HG03097 (cell line): ENCODE data around the gene KIF26B.
"Not testable (repeated sequence)": the region's sequence is repeated elsewhere in the genome, so short reads cannot be mapped to it uniquely, and the experiment has no call there.

Experiments used
- ATAC-seq: cut with Tn5 transposase; IDR thresholded peaks from one replicate; pipeline ENCODE4 v1.9.1; 2021; ENCODE audit not compliant: unreplicated experiment, low FRiP score

Gene KIF26B

GRCh38 chr1:245657371-245657770 lies 502.6 kb downstream of the KIF26B start:
- ATAC-seq, result no peak

DNA sequence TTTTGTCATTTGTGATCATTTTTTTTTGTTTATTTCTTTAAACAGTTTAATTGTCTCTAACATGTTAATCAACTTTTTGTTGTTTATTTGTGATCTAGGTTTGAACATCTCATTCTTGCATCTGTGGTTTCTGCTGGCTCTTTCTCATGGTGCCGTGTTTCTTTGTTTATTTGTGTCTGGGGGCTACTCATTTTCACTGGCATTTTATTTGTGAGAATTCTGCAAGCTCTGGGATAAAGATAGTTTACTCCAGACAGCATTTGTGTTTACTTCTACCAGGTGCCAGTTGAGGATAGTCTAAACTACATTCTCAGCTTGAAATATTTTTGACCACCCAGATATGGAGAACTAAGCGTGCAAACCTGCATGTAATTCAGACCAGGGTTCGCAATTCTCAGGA lies 508.6 kb downstream of the KIF26B start:
- no peak for ATAC-seq

DNA sequence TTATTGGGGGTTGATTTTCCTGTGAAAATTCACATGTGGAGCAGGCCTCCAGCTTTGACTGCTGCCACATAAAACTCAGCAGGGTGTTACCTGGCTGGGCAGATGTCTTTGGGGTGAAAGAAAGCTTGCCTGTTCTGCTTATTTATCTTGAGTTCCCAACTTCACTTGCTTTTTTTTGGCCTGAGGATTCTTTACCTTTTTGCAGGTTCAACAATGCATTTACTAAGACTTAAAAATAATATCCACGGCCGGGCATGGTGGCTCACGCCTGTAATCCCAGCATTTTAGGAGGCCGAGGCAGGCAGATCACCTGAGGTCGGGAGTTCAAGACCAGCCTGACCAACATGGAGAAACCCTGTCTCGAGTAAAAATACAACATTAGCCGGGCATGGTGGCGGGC lies 509.1 kb downstream of the KIF26B start:
- no peak for ATAC-seq

- no peak for ATAC-seq
Observed at GRCh38 chr1:245666412-245666811, 511.6 kb downstream of the KIF26B start.

DNA sequence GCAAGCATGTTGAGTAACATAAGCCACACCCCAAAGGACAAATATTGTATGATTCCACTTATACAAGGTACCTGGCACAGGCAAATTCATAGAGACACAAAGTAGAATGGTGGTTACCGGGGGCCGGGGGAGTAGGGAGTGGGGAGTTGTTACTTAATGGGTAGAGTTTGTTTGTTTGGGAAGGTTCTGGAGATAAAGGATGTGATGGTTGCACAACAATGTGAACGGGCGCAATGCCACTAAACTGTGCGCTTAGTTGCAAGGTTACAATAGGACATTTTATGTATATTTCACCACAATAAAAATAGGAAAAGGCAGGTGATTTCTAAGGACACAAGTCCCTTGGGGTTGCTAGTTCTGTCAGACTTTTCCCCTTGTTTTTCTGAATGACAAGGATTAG lies 516.6 kb downstream of the KIF26B start:
- no peak for ATAC-seq

- ATAC-seq, result no peak
Observed at GRCh38 chr1:245671966-245672767, 517.4 kb downstream of the KIF26B start.

GRCh38 chr1:245672836-245673656 lies 518.3 kb downstream of the KIF26B start:
- not testable (repeated sequence) for ATAC-seq

DNA sequence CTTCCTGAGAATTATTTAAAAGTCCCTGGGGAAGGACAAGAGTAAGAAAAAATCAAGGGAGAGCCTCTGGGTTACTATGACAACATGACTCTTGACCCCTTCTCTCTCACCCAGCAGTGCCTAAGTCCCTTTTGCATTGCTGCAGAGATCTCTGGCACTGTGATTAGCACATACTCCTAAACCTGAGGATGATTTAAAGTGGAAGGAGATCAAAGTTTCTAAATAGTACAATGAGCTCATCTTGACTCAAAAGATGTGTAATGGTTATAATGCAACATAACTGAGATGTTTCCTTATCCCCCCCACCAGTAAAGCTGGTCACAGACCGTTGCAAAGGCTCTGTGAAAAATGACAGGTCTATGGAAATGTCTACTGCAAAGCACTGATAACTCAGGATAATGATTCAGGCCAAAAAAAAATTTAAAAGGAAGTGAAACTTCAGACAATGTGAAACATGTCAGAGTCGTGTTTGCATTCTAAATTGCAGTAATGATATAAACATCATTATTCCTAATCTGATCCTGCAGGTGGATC lies 519.2 kb downstream of the KIF26B start:
- ATAC-seq, result no peak

DNA sequence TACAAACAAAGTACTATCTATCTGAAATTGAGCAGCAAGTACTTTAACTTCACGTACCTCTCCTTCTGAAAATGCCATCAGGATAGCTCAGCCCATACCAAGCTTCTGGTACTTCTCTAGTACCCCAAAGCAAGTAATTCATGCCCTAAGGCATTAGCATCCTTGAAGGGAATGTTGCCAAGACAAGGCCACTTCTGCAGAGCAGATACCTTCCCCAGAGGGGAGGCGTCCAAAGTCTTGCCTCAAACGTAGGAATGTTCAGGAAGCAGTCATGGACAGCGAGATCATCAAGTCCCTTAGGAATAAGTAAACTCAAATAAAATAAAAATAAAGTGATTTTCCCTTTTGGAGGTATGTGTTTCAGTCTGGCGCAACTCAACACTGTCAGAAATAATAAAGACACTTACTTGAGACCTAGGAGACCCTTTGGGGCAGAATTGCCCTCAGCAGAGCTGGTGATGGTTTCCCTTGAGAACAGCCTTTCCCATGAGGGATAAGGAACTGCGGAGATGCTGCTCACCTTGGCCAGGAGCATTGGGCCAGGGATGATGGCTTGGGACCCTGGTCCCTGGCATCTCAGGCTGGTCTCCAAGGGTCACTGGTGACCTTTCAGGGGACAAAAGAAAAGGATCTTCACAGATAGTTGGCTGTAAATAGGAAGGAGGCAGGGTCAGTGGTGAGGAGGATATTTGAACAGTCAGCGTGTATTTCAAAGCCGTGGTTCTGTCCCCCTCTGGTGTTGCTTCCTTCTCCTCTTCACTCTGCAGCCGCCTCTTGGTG lies 522.9 kb downstream of the KIF26B start:
- no peak for ATAC-seq

DNA sequence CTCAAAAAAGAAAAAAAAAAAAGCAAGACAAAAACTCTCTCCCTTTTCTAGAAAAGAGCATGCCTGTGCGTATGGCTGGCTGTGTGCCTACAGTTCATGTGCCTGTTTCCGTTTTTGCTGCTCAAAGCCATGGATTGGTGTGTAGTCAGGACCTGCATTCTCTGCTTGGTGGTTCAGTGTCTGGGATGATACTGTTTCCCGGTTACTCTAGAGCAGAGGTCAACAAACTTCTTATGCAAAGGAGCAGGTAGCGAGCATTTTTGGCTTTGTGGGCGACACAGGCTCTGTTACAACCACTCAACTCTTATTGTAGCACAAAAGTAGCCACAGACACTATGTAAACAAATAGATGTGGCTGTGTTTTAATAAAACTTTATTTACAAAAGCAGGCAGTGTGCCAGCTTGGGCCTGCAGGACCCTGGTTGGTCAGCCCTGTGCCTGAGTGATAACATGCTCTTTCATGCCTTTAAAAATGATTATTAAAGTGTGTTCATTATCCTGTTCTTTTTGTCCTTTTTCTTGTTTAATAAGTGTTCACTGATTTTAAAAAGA lies 524.2 kb downstream of the KIF26B start:
- ATAC-seq, result no peak

DNA sequence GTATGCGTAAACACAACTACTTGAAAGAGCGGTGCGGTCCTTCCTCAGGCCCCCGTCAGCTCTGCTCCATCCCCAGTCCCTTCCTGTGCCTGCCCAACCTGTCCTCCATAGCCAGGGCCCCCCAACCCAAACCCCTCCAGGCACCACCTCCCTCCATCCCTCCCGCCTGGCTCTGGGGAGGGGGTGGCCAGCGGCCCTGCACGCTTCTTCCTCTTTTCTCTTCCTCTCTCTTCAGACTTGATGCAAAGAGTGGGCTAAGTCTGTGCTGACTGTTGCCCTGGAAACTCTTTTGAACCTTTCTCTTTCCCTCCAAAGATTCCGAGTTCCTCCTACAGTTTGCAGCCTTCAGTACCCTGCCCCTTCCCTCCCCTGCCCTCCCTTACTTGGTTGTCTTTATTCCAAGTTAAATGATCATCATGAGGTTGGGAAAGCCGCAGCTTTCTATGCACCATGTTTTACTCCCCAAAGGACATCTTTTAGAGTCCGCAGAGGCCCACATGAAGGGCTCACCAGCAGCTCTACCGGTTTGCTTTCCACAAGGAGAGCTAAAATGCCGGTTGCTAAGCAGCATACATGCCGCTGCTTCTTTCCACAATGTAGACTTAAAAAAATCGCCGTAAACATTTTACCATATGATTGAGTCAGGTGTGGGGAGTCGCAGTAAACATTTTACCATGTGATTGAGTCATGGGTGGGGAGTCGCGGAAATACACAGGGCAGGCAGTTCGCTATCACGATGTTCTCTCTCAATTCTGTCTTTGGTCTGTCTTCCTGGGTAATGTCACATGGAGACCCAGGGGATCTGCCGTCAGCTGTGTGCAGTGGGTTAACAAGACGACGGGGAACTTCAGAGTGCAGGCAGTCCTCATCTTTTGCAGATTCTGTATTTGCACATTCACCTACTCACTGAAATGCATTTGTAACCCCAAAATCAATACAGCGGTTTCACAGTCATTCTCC lies 525.3 kb downstream of the KIF26B start:
- no peak for ATAC-seq

GRCh38 chr1:245682638-245683628 lies 528.1 kb downstream of the KIF26B start:
- no peak for ATAC-seq

DNA sequence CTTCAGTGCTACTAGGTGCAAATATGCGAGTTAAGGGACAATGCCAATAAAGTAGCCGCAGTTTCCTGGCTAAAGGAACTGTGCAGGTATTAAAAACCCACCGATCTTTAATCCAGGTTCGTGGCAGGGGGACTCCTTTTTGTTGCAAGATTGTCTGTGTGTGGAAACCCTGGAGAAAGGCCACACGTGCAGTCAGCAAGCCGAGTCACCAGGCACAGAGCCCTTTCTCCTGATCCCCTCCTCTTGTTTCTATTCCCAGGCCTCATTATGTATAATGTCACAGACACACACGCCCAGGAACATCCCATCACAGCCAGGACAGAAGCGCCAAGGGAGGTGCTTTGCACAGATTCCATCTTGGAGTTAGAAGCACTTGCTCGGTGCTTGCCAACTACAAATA lies 528.9 kb downstream of the KIF26B start:
- no peak for ATAC-seq

- no peak for ATAC-seq
Observed at GRCh38 chr1:245684166-245684565, 529.4 kb downstream of the KIF26B start.

DNA sequence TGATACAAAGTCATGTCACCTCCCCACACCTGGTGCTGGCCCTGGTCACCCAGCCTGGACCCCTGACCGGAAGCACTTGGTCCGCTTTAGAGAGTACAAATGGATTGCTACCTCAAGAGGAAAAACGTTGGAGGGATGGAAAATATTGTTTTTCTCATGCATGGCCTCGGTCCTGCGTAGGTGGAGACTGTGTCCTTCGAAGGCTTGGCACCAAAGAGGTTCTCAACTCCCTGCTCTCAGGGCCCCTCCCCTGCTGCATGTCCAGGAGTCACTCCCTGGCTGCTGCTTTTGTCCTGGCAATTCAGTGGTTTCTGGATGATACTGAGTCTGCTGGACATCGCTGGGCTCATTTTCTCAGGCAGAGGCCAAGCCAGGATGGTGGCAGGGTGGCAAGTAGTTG lies 529.8 kb downstream of the KIF26B start:
- ATAC-seq, result no peak

DNA sequence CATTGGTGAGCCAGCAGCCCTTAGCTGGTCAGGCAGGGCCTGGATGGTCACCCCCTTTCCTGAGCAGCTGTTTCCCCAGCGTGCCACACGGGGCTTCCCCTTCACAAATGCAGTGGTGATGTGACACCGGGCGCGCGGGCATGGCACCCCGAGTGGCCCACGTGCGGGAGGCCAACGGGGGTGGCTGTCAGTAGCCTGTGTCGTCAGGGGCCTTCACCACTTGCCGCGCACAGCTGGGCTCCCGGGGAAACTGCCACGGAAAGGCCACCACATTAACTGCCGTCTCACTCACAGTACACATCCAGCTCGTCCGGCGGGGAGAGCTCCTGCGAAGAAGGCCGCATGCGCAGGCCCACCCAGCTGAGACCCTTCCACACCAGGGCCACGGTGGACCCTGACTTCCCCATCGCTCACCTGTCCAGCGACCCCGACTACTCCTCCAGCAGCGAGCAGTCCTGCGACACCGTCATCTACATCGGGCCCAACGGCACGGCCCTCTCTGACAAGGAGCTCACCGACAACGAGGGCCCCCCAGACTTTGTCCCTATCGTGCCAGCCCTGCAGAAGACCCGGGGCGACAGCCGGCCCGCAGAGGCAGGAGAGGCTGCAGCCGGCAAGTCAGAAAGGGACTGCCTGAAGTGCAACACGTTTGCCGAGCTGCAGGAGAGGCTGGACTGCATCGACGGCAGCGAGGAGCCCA lies 530.5 kb downstream of the KIF26B start:
- no peak for ATAC-seq

DNA sequence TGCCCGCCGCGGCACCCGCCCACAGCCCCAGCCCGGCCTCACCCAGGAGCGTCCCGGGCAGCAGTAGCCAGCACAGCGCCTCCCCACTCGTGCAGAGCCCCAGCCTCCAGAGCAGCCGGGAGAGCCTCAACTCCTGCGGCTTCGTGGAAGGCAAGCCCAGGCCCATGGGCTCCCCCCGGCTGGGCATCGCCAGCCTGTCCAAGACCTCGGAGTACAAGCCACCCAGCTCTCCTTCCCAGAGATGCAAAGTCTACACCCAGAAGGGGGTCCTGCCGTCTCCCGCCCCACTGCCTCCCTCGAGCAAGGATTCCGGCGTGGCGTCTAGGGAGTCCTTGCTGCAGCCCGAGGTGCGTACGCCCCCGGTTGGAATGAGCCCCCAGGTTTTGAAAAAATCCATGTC lies 531.2 kb downstream of the KIF26B start:
- ATAC-seq, result no peak
